Small intestine (tissue), 7 donors: Measurements from ENCODE around the gene IQSEC2. TPM values are rescaled to one million over a fixed set of nuclear protein-coding genes. Genes with fewer than 3 reads are reported as not detected.

Source experiments
- DNase-seq, 2 donors: peaks; one replicate each; pipeline versions ENCODE4 v3.0.0 to v3.0.0-alpha.2; 2013
- FAIRE-seq: peaks from 2 replicates; lab custom pipeline; 2012; peaks lifted over from hg19 to GRCh38; lab: Jason Lieb, UNC
- H3K27ac ChIP-seq, 3 donors: one replicate each; pipeline ENCODE4 v1.5.1; 2013; ENCODE audit warnings: low read length in 2 of 3, mild to moderate bottlenecking in 2 of 3, control low read depth in 1 of 3, inconsistent platforms in 1 of 3, low read depth in 1 of 3, moderate library complexity in 1 of 3
- H3K27me3 ChIP-seq, 3 donors: one replicate each; pipeline ENCODE4 v1.6.1; 2013; ENCODE audit warnings: low read length in 3 of 3, inconsistent platforms in 1 of 3; ENCODE audit not compliant: control insufficient read depth in 3 of 3, insufficient read depth in 3 of 3
- H3K36me3 ChIP-seq, 3 donors: one replicate each; pipeline ENCODE4 v1.6.1; 2013; ENCODE audit warnings: low read length in 3 of 3, inconsistent platforms in 1 of 3, low read depth in 1 of 3, mild to moderate bottlenecking in 1 of 3, moderate library complexity in 1 of 3; ENCODE audit not compliant: control insufficient read depth in 3 of 3, insufficient read depth in 2 of 3
- H3K4me1 ChIP-seq, 3 donors: one replicate each; pipeline ENCODE4 v1.6.1; 2013; ENCODE audit warnings: low read length in 2 of 3, inconsistent platforms in 1 of 3, low read depth in 1 of 3, mild to moderate bottlenecking in 1 of 3, moderate library complexity in 1 of 3; ENCODE audit not compliant: control insufficient read depth in 3 of 3, insufficient read depth in 2 of 3
- H3K4me3 ChIP-seq, 3 donors: one replicate each; pipeline ENCODE4 v1.5.1; 2013; ENCODE audit warnings: low read length in 3 of 3, control low read depth in 1 of 3, inconsistent platforms in 1 of 3, low read depth in 1 of 3, mild to moderate bottlenecking in 1 of 3, moderate library complexity in 1 of 3
- H3K9me3 ChIP-seq, 2 donors: one replicate each; pipeline ENCODE4 v1.6.1; 2013; ENCODE audit warnings: low read depth in 1 of 2, low read length in 1 of 2; ENCODE audit not compliant: control insufficient read depth in 2 of 2, insufficient read depth in 1 of 2
- WGBS, 3 donors: extraction: QIAGEN DNeasy Blood & Tissue Kit; methylation state at CpG; one replicate each; pipeline ENCODE4 v1.1.7; 2013; 5-methylcytosine and 5-hydroxymethylcytosine counted together
- polyA plus RNA-seq, 4 donors: library from polyadenylated mRNA; stranded (reverse) in 3 of 4; unstranded in 1 of 4; fragments of 200-250 nt in 3 of 4; fragments of 120-200 nt in 1 of 4; gene quantifications; one replicate each; pipeline versions ENCODE4 v1.2.1 to v1.2.3, GENCODE V29; 2013
- donor health status: healthy with polysubstance abuse.
- donor health status: control.
- donor health status: control.
- donor health status: Bipolar disorder and iron deficiency.
- donor health status: healthy.

Gene IQSEC2
- polyA plus RNA-seq, 4 donors, result 14.9 to 44.5 (median 27.4) TPM

DNA sequence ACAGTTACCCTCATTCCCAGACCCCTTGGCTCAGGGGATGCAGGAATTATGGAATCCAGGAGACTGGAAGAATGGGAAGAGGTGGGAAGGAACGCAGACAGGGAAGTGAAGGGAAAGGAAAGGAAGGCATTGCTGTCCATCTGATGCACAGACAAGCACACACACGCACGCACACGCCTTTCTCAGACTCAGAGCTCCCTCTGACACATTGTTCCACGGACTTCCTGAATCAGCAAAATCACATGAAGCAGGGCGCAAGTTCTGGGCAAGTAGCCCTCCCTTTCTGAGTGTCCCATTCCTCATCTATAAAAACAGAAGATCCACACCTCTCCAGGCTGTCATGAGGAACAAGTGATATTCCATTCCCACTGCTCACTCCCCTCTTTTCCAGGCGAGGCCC lies 13.2 kb downstream of the IQSEC2 start:
- DNase-seq, result no peak
- Histone ChIP-seq H3K36me3 (peaks cover 0 to 2% (median 0%) of the 10 kb centered on the region in 3 donors), H3K27ac (no peak overlapping the region), H3K27me3 (no peaks in the 10 kb centered on the region), H3K4me3 (no peak overlapping the region), H3K4me1 (peaks cover 0 to 7% (median 0%) of the 10 kb centered on the region in 3 donors), H3K9me3 (no peaks in the 10 kb centered on the region)
- no peak for FAIRE-seq
- WGBS, 3 donors, result 72 to 82% (median 74%) methylated on average over 7 of the region's 7 CpGs

DNA sequence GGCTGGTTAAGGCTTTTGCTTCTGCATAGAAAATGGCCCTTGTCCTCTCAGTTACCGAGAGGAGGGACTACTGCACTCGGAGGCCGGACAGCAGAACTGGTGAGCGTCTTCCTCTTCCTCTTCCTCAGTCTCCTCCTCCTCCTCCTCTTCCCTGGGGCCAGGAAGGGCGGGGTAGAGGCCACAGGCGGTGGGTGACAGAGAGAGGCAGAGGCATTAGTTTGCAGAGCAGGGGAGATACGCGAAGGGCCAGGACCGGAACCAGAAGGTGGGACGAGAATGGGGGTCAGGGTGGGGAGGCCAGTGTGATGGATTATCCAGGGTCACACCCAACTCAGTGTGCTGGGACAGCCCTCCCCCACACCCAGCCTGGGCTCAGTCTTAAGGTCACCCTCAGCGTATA lies 14.5 kb downstream of the IQSEC2 start:
- Histone ChIP-seq H3K4me1 (peaks cover 0 to 7% (median 0%) of the 10 kb centered on the region in 3 donors), H3K36me3 (peaks cover 0 to 2% (median 0%) of the 10 kb centered on the region in 3 donors), H3K4me3 (no peak overlapping the region), H3K27ac (peak overlapping the region in 1 of 3 donors; percentile 19), H3K9me3 (no peaks in the 10 kb centered on the region), H3K27me3 (no peaks in the 10 kb centered on the region)
- DNase-seq, result no peak
- FAIRE-seq, result no peak
- 69 to 87% (median 78%) methylated on average over 6 to 11 of the region's 11 CpGs for WGBS, 3 donors

DNA sequence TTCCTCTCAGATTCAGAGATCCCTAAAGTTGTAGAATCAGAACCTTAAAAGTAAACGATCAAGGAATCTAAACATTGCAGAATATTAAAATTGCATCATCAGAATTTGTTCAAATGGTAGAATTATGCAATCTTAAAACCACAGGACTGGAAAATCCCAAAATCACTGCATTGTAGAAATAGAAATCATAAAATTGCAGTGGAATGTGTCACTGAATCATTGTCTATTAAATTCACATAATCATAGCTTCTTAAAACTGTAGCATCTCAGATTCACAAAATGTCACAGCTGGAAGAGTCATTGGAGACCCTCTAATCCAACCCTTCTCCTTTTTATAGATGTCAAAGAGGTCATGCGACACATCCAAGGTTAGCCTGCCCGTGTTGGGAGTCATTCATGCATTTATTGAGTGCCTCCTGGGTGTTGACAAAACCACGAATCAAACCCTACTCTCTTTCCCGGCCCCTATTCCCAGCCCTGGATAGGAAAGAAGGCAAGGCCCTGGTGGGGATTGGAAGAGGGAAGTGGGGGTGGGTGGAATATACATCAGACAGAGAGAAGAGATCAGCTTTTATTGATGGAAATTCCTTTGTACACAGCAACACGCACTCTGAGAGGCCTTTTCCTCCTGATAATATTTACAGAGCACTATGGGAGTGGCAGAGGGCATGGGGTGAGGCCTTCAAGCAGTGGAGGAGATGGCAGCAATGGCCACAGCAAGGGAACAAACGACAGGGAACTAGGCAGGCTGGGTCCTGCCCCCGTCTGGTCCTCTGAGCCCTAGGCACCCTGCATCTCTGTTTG lies 15.4 kb downstream of the IQSEC2 start:
- DNase-seq (peak; percentile 34 to 35), FAIRE-seq (no peak)
- H3K27ac ChIP-seq, result no peak overlapping the region

DNA sequence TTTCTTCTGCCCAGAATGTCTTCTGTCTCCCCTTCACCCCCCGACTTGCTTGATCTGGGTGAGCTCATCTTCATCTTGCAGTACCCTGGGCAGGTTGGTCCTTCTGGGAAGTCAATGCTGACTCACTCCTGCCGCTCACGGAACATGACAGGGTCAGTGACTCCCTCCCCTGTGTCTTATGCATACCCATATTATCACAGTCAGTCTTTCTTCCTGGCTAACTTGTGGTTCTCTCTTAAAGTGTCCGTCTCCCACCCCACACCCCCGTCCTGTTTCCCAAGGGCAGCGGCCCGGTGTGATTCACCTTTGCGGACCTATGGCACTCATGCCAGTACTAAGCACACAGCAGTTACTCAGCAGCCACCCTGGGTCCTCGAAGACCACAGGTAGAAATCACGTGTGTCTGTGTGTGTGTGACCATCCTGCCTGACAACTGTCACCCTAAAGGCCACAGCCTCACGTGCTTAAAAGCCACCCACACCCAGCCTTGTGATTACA lies 17.7 kb downstream of the IQSEC2 start:
- Histone ChIP-seq H3K27me3 (no peaks in the 10 kb centered on the region), H3K27ac (no peak overlapping the region), H3K4me3 (no peak overlapping the region), H3K9me3 (no peaks in the 10 kb centered on the region), H3K4me1 (peaks cover 0 to 7% (median 0%) of the 10 kb centered on the region in 3 donors), H3K36me3 (peaks cover 0 to 2% (median 0%) of the 10 kb centered on the region in 3 donors)
- 68 to 77% (median 70%) methylated on average over 10 to 11 of the region's 11 CpGs for WGBS, 3 donors
- FAIRE-seq, result no peak
- no peak for DNase-seq

More for the DNA sequence above, 15.4 kb downstream of the IQSEC2 start:
- 53 to 55% (median 55%) methylated on average over 8 of the region's 8 CpGs for WGBS, 3 donors
- Histone ChIP-seq H3K36me3 (peaks cover 0 to 2% (median 0%) of the 10 kb centered on the region in 3 donors), H3K4me3 (no peak overlapping the region), H3K4me1 (peaks cover 0 to 7% (median 0%) of the 10 kb centered on the region in 3 donors), H3K27me3 (no peaks in the 10 kb centered on the region), H3K9me3 (no peaks in the 10 kb centered on the region)

DNA sequence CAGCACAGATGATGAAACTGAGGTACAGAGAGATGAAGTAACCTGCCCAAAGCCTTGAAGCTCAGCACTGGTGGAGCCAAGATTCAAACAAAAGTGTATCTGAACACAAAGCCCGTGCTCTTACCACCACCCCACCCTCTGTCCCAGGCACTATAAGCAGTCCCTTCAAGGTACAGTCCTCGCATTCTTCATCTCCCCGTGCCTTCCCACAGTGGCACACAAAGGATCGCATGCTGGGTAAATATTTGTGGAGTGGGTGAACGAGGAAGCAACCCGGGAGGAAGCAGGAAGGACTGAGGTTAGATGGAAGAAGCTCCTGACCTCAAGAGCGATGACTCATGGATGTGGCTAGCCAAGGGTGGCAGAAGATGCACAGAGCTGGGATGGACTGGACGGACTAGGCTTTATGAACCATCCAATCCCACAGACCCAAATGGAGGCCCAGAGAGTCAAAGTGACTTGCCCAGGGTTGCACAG lies 18.4 kb downstream of the IQSEC2 start:
- WGBS, 3 donors, result 30 to 38% (median 37%) methylated on average over 7 to 8 of the region's 8 CpGs
- H3K27me3 ChIP-seq, result no peaks in the 10 kb centered on the region
- no peak for FAIRE-seq

DNA sequence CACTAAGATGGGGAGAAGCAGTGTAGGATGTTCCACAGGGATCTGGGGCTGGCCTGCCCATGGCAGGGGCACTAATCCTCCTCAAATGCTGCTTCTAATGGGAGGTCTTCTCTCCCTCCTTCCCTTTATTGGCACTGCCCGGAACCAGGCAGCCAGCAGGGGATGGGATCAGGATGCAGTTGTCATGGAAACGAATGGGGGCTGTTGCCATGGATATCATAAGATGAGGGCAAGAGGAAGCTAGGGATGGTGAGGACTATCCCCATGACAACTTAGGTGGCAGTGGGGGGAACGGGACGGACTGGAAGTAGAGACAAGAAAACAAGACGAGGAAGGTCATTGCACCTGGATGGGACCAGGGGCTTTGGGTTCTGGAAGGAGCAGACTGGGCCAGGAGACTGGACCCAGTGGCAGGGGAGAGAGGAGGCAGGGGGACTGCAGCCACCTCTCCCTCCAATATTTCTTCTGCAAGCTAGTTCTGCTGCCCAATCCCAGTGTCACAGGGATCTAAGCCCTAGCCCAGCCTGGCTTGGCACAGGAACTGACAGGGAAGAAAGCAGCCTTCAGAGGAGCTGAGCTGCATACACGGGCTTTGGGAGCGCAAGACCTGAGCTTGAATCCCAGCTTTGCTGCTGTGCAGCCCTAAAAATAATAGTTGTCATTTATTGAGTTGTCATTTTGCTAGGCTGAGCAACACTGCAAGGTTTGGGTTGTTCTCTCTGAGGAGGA lies 19.0 kb downstream of the IQSEC2 start:
- Histone ChIP-seq H3K27ac (no peak overlapping the region), H3K27me3 (no peaks in the 10 kb centered on the region), H3K36me3 (no peaks in the 10 kb centered on the region), H3K9me3 (no peaks in the 10 kb centered on the region), H3K4me1 (peaks cover 0 to 4% (median 0%) of the 10 kb centered on the region in 3 donors), H3K4me3 (no peak overlapping the region)
- no peak for DNase-seq
- no peak for FAIRE-seq
- WGBS, 3 donors, result 77 to 86% (median 85%) methylated on average over 6 to 7 of the region's 7 CpGs

More for the DNA sequence above, 18.4 kb downstream of the IQSEC2 start:
- Histone ChIP-seq H3K36me3 (peaks cover 0 to 2% (median 0%) of the 10 kb centered on the region in 3 donors), H3K27ac (no peak overlapping the region), H3K9me3 (no peaks in the 10 kb centered on the region), H3K4me1 (peaks cover 0 to 7% (median 0%) of the 10 kb centered on the region in 3 donors), H3K4me3 (no peak overlapping the region)
- DNase-seq, result no peak

DNA sequence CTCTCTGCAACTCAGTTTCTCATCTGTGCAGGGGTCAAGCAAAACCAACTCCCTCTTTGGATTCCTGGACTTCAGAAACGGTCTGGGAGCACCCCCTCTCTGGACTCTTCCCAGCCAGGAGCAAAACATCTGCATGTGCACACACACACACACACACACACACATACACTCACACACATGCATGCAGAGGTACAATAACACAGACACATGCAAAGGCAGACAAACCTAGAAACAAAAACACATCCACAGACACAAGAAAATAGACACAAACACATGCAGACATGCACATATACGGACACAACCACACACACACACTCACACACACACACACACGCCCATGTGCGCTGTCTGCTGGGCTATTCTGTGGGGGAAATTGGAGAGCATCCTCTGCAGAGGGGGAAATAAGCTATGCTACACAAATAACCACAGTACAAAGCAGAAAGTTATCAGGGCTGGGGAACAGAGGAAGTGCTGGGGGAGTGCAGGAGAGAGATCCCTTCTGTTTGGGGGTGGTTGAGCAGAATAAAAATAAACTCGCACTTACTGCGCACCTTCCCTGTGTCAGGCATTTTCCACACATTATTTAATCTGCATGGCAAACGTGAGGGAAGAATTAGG lies 19.9 kb downstream of the IQSEC2 start:
- H3K4me1 ChIP-seq, result no peaks in the 10 kb centered on the region
- no peaks in the 10 kb centered on the region for H3K36me3 ChIP-seq
- H3K4me3 ChIP-seq, result no peak overlapping the region
- no peak overlapping the region for H3K27ac ChIP-seq
- 43 to 73% (median 61%) methylated on average over 7 of the region's 7 CpGs for WGBS, 3 donors
- DNase-seq (no peak), FAIRE-seq (no peak)
- no peaks in the 10 kb centered on the region for H3K27me3 ChIP-seq
- H3K9me3 ChIP-seq, result no peaks in the 10 kb centered on the region

DNA sequence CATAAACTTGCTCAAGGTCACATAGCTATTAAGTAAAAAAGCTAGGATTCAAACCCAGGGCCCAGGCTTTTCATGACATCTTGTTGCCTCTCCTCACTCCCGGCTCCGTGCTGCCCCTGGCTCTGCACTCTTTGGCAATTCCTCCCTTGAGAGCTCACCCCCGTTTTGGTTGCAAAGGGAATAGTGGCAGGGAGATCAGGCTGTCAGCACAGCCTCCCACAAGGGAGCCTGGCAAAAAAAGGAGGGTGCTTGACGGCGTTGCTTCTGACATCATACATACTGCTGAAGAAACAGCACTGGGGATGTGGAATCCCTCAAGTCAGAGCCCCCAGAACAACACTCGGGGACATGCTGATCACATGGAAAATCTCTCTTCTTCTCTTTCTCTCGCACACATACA lies 20.5 kb downstream of the IQSEC2 start:
- H3K27ac ChIP-seq, result no peak overlapping the region
- H3K27me3 ChIP-seq, result no peaks in the 10 kb centered on the region
- 78 to 93% (median 83%) methylated on average over 6 to 7 of the region's 7 CpGs for WGBS, 3 donors
- DNase-seq, result no peak
- no peaks in the 10 kb centered on the region for H3K36me3 ChIP-seq
- no peaks in the 10 kb centered on the region for H3K4me1 ChIP-seq
- no peaks in the 10 kb centered on the region for H3K9me3 ChIP-seq
- H3K4me3 ChIP-seq, result no peak overlapping the region
- no peak for FAIRE-seq
